ENCODE results near the gene ZFP36L2.

ZFP36L2 gene

GRCh38 chr2:43226558-43226954, at the start of gene ZFP36L2:
Gene ZFP36L2, minus strand, starts transcription at chr2:43226606. Its CDS starts 291 bp downstream, at chr2:43226315.
- DNase-seq, result peak; percentile 24 to 98 (median 92)

GRCh38 chr2:43274721-43275120, 48.3 kb upstream of the ZFP36L2 start:
- DNase-seq, result no peak

- no peak for DNase-seq
Measured at GRCh38 chr2:43274055-43274454, 47.6 kb upstream of the ZFP36L2 start.

GRCh38 chr2:43273529-43273928, 47.1 kb upstream of the ZFP36L2 start:
- DNase-seq, result peak in 1 of 58 donors; percentile 7

- no peak for DNase-seq
Measured at GRCh38 chr2:43270930-43271615, 44.7 kb upstream of the ZFP36L2 start.

GRCh38 chr2:43270461-43270860, 44.1 kb upstream of the ZFP36L2 start:
- DNase-seq, result no peak

GRCh38 chr2:43269706-43270105, 43.3 kb upstream of the ZFP36L2 start:
- DNase-seq, result peak in 9 of 58 donors; percentile 3 to 29 (median 10)

- DNase-seq, result peak in 9 of 58 donors; percentile 3 to 25 (median 10)
Measured at GRCh38 chr2:43269074-43269572, 42.7 kb upstream of the ZFP36L2 start.

- DNase-seq, result no peak
Measured at GRCh38 chr2:43268066-43268953, 41.9 kb upstream of the ZFP36L2 start.

GRCh38 chr2:43267381-43267780, 41.0 kb upstream of the ZFP36L2 start:
- DNase-seq, result no peak

GRCh38 chr2:43266711-43267111, 40.3 kb upstream of the ZFP36L2 start:
- peak in 10 of 58 donors; percentile 3 to 17 (median 6) for DNase-seq

- no peak for DNase-seq
Measured at GRCh38 chr2:43265421-43265820, 39.0 kb upstream of the ZFP36L2 start.

- DNase-seq, result no peak
Measured at GRCh38 chr2:43265001-43265400, 38.6 kb upstream of the ZFP36L2 start.

GRCh38 chr2:43262951-43263350, 36.5 kb upstream of the ZFP36L2 start:
- no peak for DNase-seq

- no peak for DNase-seq
Measured at GRCh38 chr2:43262239-43262638, 35.8 kb upstream of the ZFP36L2 start.

GRCh38 chr2:43259512-43259911, 33.1 kb upstream of the ZFP36L2 start:
- DNase-seq, result no peak

GRCh38 chr2:43258547-43259156, 32.2 kb upstream of the ZFP36L2 start:
- DNase-seq, result no peak

- no peak for DNase-seq
Measured at GRCh38 chr2:43255296-43255910, 29.0 kb upstream of the ZFP36L2 start.

- no peak for DNase-seq
Measured at GRCh38 chr2:43254331-43254730, 27.9 kb upstream of the ZFP36L2 start.

- no peak for DNase-seq
Measured at GRCh38 chr2:43251171-43251731, 24.8 kb upstream of the ZFP36L2 start.

- DNase-seq, result no peak
Measured at GRCh38 chr2:43250015-43250414, 23.6 kb upstream of the ZFP36L2 start.

Measured in anterior cingulate cortex (tissue), 58 donors.